Cardiac muscle cell (in vitro differentiated cells and primary cell): ENCODE results near the gene MYCBPAP. TPM values are rescaled to one million over a fixed set of nuclear protein-coding genes. Genes with fewer than 3 reads are reported as not detected.

Experiments
- DNase-seq, 2 donors: peaks; one replicate each; pipeline versions ENCODE4 v3.0.0 to v3.0.0-alpha.2; 2010 to 2017; ENCODE audit warnings: low read depth in 1 of 2, low spot score in 1 of 2
- H3K27ac ChIP-seq: fragments of 200-600 bp; sonication (generic); 2 replicates; pipeline ENCODE4 v1.5.1; 2016
- H3K27me3 ChIP-seq: fragments of 200-600 bp; sonication (generic); 2 replicates; pipeline ENCODE4 v1.6.0; 2016; ENCODE audit warnings: control low read depth
- H3K36me3 ChIP-seq: fragments of 200-600 bp; sonication (generic); 2 replicates; pipeline ENCODE4 v1.5.1; 2016; ENCODE audit warnings: control low read depth
- H3K4me1 ChIP-seq: fragments of 200-600 bp; sonication (generic); 2 replicates; pipeline ENCODE4 v1.8.1; 2017; ENCODE audit warnings: low read depth, mild to moderate bottlenecking, mixed run types
- H3K4me3 ChIP-seq: fragments of 200-600 bp; sonication (generic); 2 replicates; pipeline ENCODE4 v1.5.1; 2016; ENCODE audit warnings: mild to moderate bottlenecking
- H3K9me3 ChIP-seq: fragments of 200-600 bp; sonication (generic); 2 replicates; pipeline ENCODE4 v1.5.1; 2017; ENCODE audit warnings: low read depth, mild to moderate bottlenecking, control low read depth
- CTCF ChIP-seq: IDR thresholded peaks from 2 replicates; pipeline ENCODE4 v1.5.1; 2012; ENCODE audit warnings: low read depth, mild to moderate bottlenecking, low read length
- polyA plus RNA-seq: library from polyadenylated mRNA; unstranded; fragments of >200 nt; fragmentation: Nextera tagmentation; extraction: Ambion mirVana; gene quantifications from 2 replicates; pipeline ENCODE4 v1.2.1, GENCODE V29; 2016
- total RNA-seq: library from RNA; depleted of rRNA; stranded (reverse); fragments of >200 nt; gene quantifications from 2 replicates; pipeline ENCODE4 v1.2.3, GENCODE V29; 2016

MYCBPAP gene
- total and polyA plus RNA-seq, 2 experiments from 2014 or later: 1.2 to 3.2 TPM

- H3K9me3 ChIP-seq: no peaks in the 10 kb centered on the region
- no peak for DNase-seq
- H3K36me3 ChIP-seq: peaks cover 4% of the 10 kb centered on the region
- H3K27ac ChIP-seq: no peak overlapping the region
- no peak overlapping the region for H3K4me3 ChIP-seq
- no peaks in the 10 kb centered on the region for H3K4me1 ChIP-seq
- TF ChIP-seq CTCF: no peak
- no peaks in the 10 kb centered on the region for H3K27me3 ChIP-seq
Measured at GRCh38 chr17:50488880-50489279, 19.4 kb upstream of the MYCBPAP start.

- H3K9me3 ChIP-seq: no peaks in the 10 kb centered on the region
- TF ChIP-seq CTCF: no peak
- H3K27ac ChIP-seq: no peak overlapping the region
- DNase-seq: no peak
- H3K27me3 ChIP-seq: no peaks in the 10 kb centered on the region
- no peak overlapping the region for H3K4me3 ChIP-seq
- H3K36me3 ChIP-seq: no peaks in the 10 kb centered on the region
- no peaks in the 10 kb centered on the region for H3K4me1 ChIP-seq
Measured at GRCh38 chr17:50491505-50491904, 16.7 kb upstream of the MYCBPAP start.

- Histone ChIP-seq H3K36me3 (no peaks in the 10 kb centered on the region), H3K27ac (no peak overlapping the region), H3K27me3 (no peaks in the 10 kb centered on the region), H3K4me3 (no peak overlapping the region), H3K9me3 (no peaks in the 10 kb centered on the region), H3K4me1 (no peaks in the 10 kb centered on the region)
- no peak for DNase-seq
- TF ChIP-seq CTCF: no peak
Measured at GRCh38 chr17:50492214-50492613, 16.0 kb upstream of the MYCBPAP start.

GRCh38 chr17:50493744-50494143, 14.5 kb upstream of the MYCBPAP start:
- DNase-seq: peak in 1 of 2 donors; percentile 35
- no peaks in the 10 kb centered on the region for H3K4me1 ChIP-seq
- no peaks in the 10 kb centered on the region for H3K36me3 ChIP-seq
- H3K4me3 ChIP-seq: no peak overlapping the region
- H3K9me3 ChIP-seq: no peaks in the 10 kb centered on the region
- no peak for TF ChIP-seq CTCF
- peak overlapping the region; percentile 9 for H3K27ac ChIP-seq
- no peaks in the 10 kb centered on the region for H3K27me3 ChIP-seq

GRCh38 chr17:50495217-50495823, 12.9 kb upstream of the MYCBPAP start:
- Histone ChIP-seq H3K9me3 (no peaks in the 10 kb centered on the region), H3K4me1 (no peaks in the 10 kb centered on the region), H3K27me3 (no peaks in the 10 kb centered on the region), H3K27ac (no peak overlapping the region), H3K4me3 (no peak overlapping the region), H3K36me3 (no peaks in the 10 kb centered on the region)
- no peak for DNase-seq
- TF ChIP-seq CTCF: no peak

GRCh38 chr17:50495918-50496317, 12.3 kb upstream of the MYCBPAP start:
- Histone ChIP-seq H3K4me3 (no peak overlapping the region), H3K27ac (no peak overlapping the region), H3K4me1 (no peaks in the 10 kb centered on the region), H3K9me3 (no peaks in the 10 kb centered on the region), H3K27me3 (no peaks in the 10 kb centered on the region), H3K36me3 (no peaks in the 10 kb centered on the region)
- DNase-seq: peak in 1 of 2 donors; percentile 18
- TF ChIP-seq CTCF: no peak
